DMS 273 treated with DMSO at 0.1 percent for 48 hours (cell line): ENCODE results near the gene ALG12.

Experiments
- DNase-seq: peaks from one replicate; lab custom pipeline; 2025; lab: John Stamatoyannopoulos, UW

ALG12 gene

DNA sequence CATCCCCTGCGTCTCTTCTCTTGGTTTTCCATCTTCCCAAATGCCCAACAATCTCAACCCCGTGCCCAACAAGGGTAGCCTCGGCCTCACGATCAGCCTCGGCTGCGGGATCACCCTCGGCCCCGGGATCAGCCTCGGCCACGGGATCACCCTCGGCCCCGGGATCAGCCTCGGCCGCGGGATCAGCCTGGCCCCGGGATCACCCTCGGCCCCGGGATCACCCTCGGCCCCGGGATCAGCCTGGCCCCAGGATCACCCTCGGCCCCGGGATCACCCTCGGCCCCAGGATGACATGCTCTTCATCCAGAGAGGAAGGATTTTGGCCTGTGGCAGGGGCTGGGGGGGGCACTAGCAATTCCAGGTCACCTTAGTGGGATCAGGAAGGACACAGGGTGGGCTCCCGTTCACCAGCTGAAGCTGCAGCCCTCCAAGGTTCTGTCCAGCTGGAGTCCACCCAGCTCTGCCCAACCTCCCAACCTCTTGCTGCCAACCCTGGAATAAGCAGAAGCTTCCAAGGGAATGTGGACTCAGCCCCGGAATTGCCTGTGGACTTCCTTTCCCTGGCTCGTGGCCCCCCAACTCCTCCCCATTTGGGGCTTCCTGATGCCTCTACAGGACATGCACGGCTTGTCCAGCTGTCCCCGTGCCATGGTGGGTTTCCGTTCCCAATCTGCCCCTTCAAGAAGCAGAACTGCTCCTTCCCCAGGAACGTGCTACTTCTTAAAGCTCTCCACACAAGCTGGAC lies 6.2 kb downstream of the ALG12 start:
- DNase-seq, result no peak

DNA sequence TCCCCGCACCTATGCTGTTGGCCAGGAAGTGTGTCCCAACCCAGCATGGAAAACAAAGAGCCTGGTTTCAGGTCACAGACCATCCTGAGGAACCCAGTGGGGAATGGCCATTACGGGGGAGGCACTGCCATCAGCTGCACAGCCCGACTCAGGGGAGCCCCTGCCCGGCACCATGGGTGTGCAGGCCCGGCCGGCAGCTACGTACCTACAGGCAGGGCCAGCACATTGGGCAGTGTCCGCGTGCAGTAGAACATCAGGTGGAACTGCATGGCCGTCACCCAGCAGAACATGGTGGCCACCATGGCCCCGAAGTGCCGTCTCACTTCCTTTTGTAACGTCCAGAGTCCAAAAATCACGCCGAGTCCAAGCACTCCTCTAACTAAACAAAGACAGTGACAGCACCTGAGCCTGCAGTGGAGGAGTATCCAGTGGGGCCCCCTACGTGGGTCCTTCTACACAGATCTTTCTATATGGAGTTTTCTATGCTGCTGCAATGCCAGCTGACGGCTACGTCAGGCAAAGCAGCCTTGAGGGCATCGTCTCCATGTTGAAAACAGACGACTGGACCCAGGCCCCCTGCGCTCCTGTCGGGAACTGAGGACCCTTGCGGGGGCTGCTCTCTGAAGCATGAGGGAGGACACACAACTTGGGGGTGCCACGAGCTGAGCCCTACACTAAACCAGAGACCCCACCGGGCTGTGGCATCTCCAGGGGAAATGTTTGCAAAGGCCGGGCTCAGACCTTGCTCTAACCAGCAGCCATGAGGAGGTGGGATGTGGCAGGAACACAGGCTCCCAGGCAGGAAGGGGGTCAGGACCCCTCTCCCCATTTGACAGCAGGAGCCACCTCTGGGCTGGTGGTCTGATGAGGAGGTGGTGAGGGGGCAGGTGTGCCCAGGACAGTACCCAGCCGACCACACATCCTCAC lies 7.7 kb downstream of the ALG12 start:
- no peak for DNase-seq

DNA sequence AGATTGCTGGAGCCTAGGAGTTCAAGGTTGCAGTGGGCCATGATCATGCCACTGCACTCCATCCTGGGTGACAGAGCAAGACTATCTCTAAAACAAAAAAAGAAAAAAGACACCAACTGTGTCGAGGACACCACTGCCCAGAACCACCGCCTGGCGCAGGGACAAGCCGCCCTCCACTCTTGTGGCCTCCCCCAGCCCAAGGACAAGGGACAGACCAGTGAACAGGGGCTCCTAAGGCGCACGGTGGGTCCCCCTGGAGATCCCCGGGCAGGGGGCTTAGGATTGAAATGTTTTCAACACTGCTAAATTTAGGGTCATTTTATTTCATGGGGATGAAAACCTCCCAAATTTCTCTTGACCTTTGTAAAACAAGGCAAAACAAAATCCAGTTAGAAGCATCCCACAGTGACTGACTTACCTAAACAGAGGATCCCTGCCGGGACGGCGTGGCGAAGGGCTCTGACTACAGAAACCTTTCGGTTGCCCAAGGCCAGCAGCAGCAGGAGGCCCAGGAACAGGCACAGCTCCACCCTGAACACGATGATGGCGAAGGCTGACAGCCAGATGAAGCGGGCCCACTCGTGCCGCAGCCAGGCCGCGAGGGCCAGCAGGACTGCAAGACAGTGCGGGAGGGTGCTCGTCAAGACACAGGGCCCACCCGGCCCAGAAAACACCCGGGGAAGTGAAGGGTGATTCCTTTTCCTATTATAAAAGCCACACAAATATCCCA lies 8.6 kb downstream of the ALG12 start:
- no peak for DNase-seq

DNA sequence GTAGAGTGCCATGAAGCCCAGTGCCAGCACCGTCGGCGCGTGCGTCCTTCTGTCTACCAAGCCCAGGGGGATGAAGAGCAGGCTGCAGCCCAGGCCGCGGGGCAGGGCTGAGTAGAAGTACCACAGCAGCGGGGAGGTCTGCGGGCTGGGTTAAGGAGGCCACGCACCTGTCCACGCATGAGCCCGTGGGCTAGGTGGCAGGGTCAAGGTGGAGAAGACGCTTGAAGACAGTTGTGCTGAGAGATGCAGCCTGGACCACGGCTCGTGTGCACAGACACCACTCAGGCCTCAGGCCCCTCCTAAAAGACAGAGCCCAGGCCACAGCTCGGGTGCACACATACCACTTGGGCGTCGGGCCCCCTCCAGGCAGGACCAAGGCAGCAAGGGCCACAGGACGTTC lies 10.4 kb downstream of the ALG12 start:
- no peak for DNase-seq

DNA sequence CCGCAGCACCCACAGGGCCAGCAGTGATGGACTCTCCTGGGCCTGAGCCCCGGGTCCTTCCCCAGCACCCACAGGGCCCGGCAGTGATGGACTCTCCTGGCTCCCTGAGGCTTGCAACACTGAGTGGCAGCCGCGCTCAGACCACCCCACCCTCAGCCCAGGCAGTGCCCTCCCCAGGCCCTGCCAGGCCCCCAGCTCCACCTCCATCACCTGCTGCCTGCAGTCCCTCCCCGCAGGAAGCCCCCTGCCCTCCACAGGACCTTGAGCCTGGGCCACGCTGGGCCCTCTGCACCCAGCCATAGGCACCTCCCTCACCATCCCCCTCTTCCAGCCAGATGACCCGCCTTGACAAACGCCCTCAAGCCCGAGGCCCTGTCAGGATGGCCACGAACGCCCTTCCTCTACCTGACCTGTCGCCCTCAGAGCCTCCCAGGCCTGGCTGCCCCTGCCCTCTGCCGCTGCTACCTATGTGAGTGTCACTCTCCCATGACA lies 11.4 kb downstream of the ALG12 start:
- no peak for DNase-seq

DNA sequence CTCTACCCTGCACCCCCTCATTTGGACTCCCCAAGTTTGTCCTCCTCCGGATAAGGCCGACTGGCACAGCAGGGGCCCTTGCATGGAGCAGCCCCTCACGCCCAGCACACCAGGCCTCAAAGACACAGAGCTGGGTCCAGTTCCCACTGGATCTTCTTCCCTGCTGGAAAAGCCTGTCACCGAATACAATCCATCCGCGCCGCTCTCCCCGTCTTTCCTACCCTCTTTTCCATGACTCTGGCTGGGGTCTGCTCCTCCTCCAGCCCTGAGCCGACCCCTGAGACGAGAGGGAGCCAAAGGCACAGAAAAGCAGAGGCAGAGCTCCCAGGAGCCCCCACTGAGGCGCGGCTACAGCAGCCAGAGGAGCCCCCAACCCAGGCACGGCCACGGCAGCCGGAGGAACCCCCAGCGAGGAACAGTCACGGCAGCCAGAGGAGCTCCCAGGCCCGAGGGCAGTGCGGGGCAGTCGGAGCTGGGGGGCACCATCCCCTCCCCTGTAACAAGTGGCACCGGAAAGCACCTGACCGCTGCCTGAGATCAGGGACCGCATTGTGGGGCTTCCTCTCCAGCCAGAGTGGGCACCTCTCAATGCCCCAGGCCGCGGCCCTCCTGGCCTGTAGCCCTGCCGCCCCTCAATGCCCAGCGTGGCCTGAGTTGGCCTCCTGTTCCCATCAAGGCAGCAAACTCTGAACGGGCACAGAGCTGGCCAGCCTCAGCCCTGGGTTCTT lies 12.0 kb downstream of the ALG12 start:
- DNase-seq, result no peak

DNA sequence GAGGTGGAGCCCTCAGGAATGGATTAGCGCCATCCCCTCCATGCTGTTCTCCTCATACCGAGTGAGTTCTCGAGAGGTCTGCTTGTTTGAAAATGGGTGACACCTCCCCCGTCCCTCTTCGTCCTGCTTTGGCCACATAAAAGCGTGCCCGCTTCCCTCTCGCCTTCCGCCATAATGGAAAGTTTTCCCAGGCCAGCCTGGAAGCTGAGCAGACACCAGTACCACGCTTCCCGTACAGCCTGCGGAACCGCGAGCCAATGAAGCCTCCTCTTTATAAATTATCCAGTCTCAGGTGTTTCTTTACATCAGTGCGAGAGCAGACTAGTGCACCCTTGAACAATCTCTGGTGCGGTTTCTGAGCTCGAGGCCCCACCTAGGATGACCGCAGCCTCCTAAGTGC lies 12.8 kb downstream of the ALG12 start:
- no peak for DNase-seq

DNA sequence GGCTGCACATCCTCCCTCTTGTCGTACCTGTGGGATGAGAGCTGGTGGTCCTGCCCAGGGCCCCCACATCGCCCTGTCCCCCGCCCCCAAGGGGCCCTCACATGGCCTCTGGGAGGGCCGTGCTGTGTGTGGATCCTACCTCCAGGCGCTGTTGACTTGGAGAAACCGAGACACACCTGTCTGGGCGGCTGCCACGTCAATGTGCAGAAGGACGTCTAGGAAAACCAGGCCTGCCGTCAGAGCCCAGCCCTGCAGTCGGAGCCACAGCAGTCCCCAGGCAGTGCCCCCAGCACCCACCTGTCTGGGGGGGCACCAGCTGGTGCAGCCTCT lies 14.2 kb downstream of the ALG12 start:
- no peak for DNase-seq

DNA sequence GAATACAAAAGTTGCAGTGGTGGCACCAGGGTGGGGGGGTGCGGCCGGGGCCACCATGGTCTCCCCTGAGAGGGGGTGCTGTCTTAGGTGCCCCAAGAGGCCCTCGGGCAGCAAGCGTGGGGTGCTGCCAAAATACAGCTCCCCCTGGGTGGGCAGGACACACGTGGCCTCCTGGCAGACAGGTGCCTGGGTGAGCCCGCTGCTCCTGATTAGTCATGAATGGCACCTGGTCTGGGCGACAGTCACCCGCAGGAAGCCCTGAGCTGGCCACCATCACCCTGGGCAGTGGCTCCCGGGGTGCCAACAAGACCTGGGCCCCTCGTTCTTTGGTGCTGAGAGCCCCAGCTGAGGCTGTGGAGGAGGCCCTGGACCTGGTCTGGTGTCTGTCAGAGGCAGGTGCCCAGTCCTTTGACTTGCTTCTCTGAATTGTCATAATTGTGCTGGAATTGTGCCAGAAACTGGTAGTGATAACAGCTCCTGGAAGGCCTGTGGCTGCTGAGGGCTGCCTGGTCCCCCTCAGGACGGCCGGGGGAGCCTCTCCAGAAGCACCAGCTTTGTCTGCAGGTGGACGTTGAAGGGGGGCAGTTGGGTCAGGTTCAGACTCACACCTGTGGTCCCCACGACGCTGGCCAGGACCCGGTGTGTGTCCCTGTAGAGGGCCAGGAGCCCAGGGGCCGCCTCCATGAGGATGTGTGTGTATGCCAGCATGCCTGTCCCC lies 14.8 kb downstream of the ALG12 start:
- DNase-seq, result no peak

DNA sequence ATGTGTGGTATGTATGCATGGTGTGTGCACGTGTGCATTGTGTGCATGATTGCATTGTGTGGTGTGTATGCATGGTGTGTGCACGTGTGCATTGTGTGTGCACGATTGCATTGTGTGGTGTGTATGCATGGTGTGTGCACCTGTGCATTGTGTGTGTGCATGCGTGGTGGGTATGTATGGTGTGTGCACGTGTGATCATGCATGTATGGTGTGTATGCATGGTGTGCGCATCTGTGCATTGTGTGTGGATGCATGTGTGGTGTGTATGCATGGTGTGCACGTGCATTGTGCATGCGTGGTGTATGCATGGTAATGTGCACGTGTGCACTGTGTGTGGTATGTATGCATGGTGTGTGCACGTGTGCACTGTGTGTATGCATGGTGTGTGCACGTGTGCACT lies 16.8 kb downstream of the ALG12 start:
- DNase-seq, result no peak

DNA sequence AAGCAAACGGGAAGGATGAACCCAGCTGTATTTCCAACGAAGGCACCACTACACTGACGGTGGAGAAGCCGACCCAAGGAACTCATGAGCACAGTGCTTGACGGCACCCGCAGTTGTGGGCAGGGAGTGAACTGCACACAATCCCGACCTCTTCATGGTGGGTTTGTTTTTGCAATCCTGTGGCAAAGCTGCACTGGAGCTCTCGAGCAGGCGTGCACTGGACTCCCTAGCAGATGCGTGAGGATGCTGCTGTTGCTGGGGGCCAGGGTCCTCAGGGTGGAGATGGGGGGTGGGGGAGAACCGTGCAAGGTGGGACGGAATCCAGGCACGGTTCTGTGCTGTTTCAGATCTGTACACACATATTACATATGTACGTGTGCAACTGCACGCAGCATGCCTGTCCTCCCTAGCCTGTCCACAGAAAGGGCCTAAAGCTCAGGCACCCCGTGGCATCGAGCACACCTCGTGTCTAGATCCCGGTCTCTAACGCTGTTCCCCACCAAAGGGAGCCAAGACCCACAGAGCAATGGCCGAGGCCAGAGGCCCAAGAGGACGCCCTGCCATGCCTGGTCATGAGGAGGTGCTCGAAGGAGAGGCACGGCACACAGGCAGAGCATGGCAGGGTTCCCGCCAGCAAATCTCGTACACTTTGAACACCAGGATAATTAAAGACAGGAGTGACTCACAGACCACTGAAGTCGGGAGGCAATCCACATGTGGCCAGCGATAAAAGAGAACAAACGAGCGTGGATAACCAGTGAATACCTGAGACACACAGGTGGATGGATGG lies 17.6 kb downstream of the ALG12 start:
- DNase-seq, result no peak

DNA sequence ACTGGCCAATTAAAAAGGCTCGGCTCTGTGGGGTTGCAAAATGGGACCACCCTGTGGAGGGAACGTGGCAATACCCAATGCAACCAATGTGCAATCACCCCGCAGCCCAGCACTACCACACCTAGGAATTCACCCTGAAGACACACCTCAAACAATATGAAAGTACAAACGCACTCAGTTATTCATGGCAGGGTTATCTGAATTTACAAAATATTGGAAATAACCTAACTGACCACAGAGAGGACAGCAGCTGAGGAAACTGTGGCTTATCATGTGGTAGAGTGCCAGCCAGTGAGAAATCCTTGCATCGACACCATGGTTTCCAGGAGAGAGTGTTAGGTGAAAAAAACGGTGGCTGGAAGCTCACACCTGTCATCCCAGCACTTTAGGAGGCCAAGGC lies 18.7 kb downstream of the ALG12 start:
- DNase-seq, result no peak

DNA sequence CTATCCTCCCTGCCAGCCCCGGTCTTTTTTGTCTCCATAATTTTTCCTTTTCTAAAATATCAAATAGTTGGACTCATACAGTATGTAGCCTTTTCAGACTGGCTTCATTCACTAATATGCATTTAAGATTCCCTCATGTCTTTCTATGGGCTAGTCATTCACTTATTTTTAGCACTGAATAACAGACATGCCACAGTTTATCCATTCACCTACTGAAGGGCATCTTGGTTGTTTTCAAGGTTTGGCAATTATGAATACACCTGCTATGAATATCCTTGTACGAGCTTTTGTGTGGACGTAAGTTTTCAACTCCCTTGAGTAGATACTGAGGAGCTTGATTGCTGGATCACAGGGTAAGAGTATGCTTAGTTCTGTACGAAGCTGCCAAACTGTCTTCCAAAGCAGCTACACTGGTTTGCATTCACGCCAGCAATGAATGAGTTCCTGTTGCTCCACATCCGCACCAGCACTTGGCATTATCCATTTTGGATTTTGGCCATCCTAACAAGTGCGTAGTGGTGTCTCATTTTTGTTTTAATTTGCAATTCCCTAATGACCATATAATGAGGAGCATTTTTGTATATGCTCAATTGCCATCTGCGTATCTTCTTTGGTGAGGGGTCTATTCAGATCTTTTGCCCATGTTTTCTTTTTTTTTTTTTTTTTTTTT lies 21.1 kb downstream of the ALG12 start:
- no peak for DNase-seq

DNA sequence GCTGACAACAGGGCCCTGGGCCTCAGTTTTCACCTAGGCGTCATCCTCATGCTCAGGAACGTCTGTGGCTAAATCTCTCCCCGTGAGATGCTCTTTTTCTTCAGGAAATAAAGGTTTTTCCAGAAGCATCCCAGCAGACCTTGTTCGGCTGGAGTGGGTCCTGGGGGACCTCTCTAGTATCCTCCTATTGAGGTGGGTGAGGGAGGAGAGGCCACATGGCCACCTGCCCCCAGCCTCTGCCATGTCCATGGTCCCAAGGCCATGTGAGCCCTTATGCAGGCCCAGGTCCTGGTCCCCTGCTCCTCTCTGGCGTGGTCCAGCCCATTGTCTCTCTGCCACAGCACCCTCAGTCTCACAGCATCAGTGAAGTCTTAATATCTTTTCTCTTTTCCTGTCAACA lies 22.0 kb downstream of the ALG12 start:
- DNase-seq, result no peak

DNA sequence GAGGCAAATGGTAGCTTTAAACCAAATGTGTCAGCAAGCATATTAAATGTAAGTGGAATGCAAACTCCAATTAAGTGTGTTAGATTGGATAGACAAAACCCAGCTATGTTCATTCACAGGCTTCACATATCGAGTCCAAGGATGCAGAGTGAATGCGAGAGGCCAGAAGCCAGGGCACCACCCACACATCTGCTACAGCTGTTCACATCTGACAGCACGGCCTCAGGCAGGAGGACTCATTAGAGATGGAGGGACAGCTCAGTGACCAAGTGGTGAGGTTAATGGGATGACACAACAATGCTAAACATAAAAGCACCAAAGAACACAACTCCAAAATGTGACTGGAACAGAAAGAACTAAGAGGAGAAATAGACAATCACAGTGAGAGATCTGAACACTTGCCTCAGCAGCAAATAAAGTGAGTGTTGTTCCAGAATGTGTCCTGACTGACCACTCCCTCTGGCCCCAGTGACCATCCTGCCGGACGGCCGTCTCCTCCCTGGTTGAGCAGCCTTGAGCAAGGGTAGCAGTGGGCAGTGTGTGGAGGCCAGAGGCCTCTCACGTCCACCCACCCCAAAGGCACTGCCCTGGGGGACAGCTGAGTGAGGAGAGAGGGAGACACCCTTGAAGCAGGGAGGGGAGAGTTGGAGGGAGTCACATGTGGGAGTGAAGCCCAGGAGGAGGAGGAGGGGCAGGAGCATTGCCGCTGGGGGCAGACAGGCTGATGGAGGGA lies 23.8 kb downstream of the ALG12 start:
- DNase-seq, result no peak

DNA sequence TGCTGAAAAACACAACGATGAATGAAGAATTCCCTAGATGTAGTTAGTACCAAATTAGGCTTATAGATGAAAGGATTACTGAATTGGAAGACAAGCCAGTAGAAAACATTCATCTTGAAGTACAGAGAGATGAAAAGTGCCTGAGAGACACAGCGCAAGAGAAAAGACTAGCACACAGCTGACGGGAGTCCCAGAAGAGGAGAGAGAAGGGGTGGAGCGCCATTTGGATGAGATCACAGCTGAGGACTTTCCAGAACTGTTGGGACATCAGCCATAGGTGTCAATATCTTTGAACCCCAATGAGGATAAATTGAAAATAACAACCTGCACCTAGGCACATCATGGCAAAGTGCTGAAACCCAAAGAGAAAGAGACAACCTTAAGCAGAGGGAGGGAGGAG lies 25.2 kb downstream of the ALG12 start:
- no peak for DNase-seq

DNA sequence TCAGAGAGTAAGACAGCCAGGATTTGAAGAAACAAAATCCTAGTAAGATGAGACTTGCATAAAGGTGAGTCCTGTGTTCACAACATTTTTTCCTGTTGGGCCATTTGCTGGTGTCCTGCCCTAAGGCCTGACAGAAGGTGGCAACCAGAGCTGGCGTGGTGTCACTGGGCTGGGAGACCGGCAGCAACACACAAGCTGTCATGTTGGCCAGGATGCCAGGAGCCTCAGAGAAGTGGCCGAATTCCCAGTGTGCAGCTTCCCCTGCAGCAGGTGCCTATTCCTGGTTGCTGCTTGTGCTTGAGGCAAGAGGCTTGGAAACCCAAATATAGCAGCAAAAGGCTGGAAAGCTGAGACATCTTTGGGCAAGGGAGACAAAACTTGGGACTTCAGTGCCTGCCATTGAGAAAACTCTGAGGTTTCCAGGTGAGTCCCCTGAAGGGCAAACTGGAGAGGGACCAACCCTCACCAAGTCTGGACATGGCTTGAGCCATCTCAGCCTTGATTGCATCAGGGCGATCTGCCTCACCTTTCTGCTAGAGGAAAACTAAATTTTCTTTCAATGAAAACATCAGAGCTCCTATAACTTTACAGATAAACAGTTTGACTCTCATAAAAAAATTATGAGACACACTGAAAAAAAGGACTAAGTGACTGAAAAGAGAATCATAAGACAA lies 25.9 kb downstream of the ALG12 start:
- DNase-seq, result no peak

DNA sequence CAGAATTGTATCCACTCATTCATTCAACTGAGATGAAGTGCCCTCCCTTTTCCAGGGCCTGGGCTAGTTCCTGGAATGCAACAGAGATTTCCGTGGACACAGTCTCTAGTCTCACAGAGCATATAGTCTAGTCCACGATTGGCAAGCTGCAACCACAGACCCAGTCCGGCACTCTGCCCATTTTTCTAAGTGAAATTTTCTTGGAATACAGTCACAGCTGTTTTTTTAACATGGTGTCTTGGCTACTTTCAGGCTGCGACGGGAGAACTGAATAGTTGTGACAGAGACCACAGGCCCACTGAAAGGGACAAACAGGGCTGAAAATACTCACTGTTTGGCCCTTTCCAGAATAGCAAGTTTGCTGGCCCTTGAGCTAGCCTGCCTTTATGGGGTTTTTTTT lies 29.2 kb downstream of the ALG12 start:
- DNase-seq, result no peak

DNA sequence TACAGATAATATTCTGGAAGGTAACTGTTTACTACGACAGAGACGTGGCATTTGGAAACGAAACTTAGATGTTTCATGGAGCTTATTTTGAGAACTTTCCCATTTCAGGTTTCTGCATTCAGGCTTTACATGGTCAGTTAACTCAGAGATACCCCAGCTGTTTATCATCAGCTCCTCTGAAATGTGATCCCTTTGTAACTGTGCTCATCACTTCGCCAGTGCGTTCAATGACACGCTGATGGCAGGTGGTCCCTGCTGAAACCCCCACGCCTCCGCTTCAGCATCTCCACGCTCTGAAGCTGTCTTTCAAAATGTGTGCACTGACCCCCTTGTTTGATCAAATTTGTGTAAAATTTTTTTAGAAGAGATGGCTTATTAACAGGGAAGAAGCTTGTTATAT lies 30.5 kb downstream of the ALG12 start:
- DNase-seq, result no peak
